Measurements from ENCODE around the gene UGGT1. TPM values are rescaled to one million over a fixed set of nuclear protein-coding genes. Genes with fewer than 3 reads are reported as not detected.

The UGGT1 gene
- polyA plus RNA-seq, 1 of the 3 experiments (the other 2 are of a cell fraction): 20.0 TPM

GRCh38 chr2:128219891-128220290, 128.9 kb downstream of the UGGT1 start:
- CTCF ChIA-PET: interaction anchor here (1.0 to 5.4 kb wide), 3 partner anchors 9 to 13 kb away, joined by 3 to 20 read pairs (median 3); no protein-coding TSS in a partner anchor
- Histone ChIP-seq H3K9me3 (no peaks in the 10 kb centered on the region), H3K9ac (no peak overlapping the region), H3K4me1 (ENCODE audit: control insufficient read depth in 1 of 2, insufficient read depth in 2 of 2, low read depth in 1 of 2, low read length in 1 of 2) (no peaks in the 10 kb centered on the region), H3F3A (replicated peaks; ENCODE audit: insufficient read depth) (no peaks in the 10 kb centered on the region), H3K4me2 (no peak overlapping the region), H3K27ac (ENCODE audit: low read depth in 2 of 2, low read length in 1 of 2) (no peak overlapping the region), H3K36me3 (replicated peaks in 1 of 2; ENCODE audit: control insufficient read depth in 1 of 2, insufficient read depth in 2 of 2, low read length in 1 of 2) (no peaks in the 10 kb centered on the region), H2AFZ (ENCODE audit: low read depth) (no peak overlapping the region), H3K79me2 (ENCODE audit: insufficient read depth) (no peaks in the 10 kb centered on the region), H4K20me1 (ENCODE audit: insufficient read depth) (no peaks in the 10 kb centered on the region), H3K4me3 (ENCODE audit: low read depth in 2 of 2, low read length in 1 of 2) (no peak overlapping the region), H3K27me3 (ENCODE audit: insufficient read depth) (no peaks in the 10 kb centered on the region), H3K9me2 (no peaks in the 10 kb centered on the region)
- WGBS (ENCODE audit: low lambda C conversion rate): 59% methylated on average over 6 of the region's 8 CpGs
- DNase-seq: no peak
- POLR2A ChIA-PET: no interaction called here
- TF ChIP-seq RAD21 (IDR thresholded peaks at IDR 0.05; ENCODE audit: low read length) (no peak), MAX (IDR thresholded peaks at IDR 0.05; ENCODE audit: low read depth) (no peak), FOSL2 (IDR thresholded peaks at IDR 0.05; ENCODE audit: borderline replicate concordance, low read depth) (no peak), USF2 (IDR thresholded peaks at IDR 0.05; ENCODE audit: borderline replicate concordance, low read depth, low read length) (no peak), JUND (IDR thresholded peaks at IDR 0.05) (no peak), YY1 (IDR thresholded peaks at IDR 0.05; ENCODE audit: low read depth) (no peak), SIN3A (IDR thresholded peaks at IDR 0.05; ENCODE audit: borderline replicate concordance, low read depth, low read length) (no peak), USF1 (IDR thresholded peaks at IDR 0.05; ENCODE audit: borderline replicate concordance, low read depth) (no peak)
- TF ChIP-seq, protein P1, sequence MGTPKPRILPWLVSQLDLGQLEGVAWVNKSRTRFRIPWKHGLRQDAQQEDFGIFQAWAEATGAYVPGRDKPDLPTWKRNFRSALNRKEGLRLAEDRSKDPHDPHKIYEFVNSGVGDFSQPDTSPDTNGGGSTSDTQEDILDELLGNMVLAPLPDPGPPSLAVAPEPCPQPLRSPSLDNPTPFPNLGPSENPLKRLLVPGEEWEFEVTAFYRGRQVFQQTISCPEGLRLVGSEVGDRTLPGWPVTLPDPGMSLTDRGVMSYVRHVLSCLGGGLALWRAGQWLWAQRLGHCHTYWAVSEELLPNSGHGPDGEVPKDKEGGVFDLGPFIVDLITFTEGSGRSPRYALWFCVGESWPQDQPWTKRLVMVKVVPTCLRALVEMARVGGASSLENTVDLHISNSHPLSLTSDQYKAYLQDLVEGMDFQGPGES (IDR thresholded peaks at IDR 0.05; ENCODE audit: low read depth, low read length): no peak

- H3K36me3 ChIP-seq (replicated peaks in 1 of 2; ENCODE audit: control insufficient read depth in 1 of 2, insufficient read depth in 2 of 2, low read length in 1 of 2): no peaks in the 10 kb centered on the region
- H3K27me3 ChIP-seq (ENCODE audit: insufficient read depth): no peaks in the 10 kb centered on the region; the same call in 1 of the 2 replicates
- no peak overlapping the region for H3K4me2 ChIP-seq
- H3K9me3 ChIP-seq: no peaks in the 10 kb centered on the region
- H3F3A ChIP-seq (replicated peaks; ENCODE audit: insufficient read depth): no peaks in the 10 kb centered on the region
- H2AFZ ChIP-seq (ENCODE audit: low read depth): no peak overlapping the region
- CTCF ChIA-PET: interaction anchor here (0.6 to 1.3 kb wide), 3 partner anchors 8 to 523 kb away, joined by 3 to 4 read pairs (median 4); no protein-coding TSS in a partner anchor
- TF ChIP-seq TAF1 (IDR thresholded peaks at IDR 0.05; ENCODE audit: borderline replicate concordance, low read depth, low read length) (no peak), NFIC (IDR thresholded peaks at IDR 0.05; ENCODE audit: borderline replicate concordance) (no peak), YY1 (IDR thresholded peaks at IDR 0.05; ENCODE audit: low read depth) (no peak), SIN3A (IDR thresholded peaks at IDR 0.05; ENCODE audit: borderline replicate concordance, low read depth, low read length) (no peak), PBX3 (IDR thresholded peaks at IDR 0.05) (no peak)
- no peak overlapping the region for H3K4me3 ChIP-seq (ENCODE audit: low read depth in 2 of 2, low read length in 1 of 2)
- no peaks in the 10 kb centered on the region for H3K9me2 ChIP-seq
- H3K9ac ChIP-seq: no peak overlapping the region
- DNase-seq: no peak
- no peak overlapping the region for H3K27ac ChIP-seq (ENCODE audit: low read depth in 2 of 2, low read length in 1 of 2)
- POLR2A ChIA-PET: no interaction called here
- no peaks in the 10 kb centered on the region for H3K79me2 ChIP-seq (ENCODE audit: insufficient read depth)
- no peaks in the 10 kb centered on the region for H4K20me1 ChIP-seq (ENCODE audit: insufficient read depth)
- 79% methylated on average over 1 of the region's 1 CpG for WGBS (ENCODE audit: low lambda C conversion rate)
- no peaks in the 10 kb centered on the region; a peak in 1 of 4 replicates for H3K4me1 ChIP-seq (ENCODE audit: control insufficient read depth in 1 of 2, insufficient read depth in 2 of 2, low read depth in 1 of 2, low read length in 1 of 2)
Observed at GRCh38 chr2:128227862-128228261, 136.9 kb downstream of the UGGT1 start.
